GM21423 (cell line): Measurements from ENCODE around the gene PURA.
A peak's percentile ranks its signal among the peaks of the same experiment; 100 is the strongest.

Experiments used
- ATAC-seq: cut with Tn5 transposase; IDR thresholded peaks from one replicate; pipeline ENCODE4 v1.9.1; 2021; ENCODE audit warnings: mild to moderate bottlenecking, moderate library complexity; ENCODE audit not compliant: unreplicated experiment

The PURA gene

GRCh38 chr5:140109759-140110645, 3.9 kb upstream of the PURA start:
- no peak for ATAC-seq

GRCh38 chr5:140110646-140110957, 3.3 kb upstream of the PURA start:
- ATAC-seq = no peak

- ATAC-seq = no peak
These were observed 2.7 kb upstream of the PURA start for GRCh38 chr5:140111011-140111858.

- ATAC-seq = no peak
These were observed 1.9 kb upstream of the PURA start for GRCh38 chr5:140111859-140112551.

GRCh38 chr5:140112685-140113179, 1.2 kb upstream of the PURA start:
- no peak for ATAC-seq

GRCh38 chr5:140113180-140113698, 670 bp upstream of the PURA start:
- no peak for ATAC-seq

- ATAC-seq = peak; percentile 37
These were observed 654 bp downstream of the PURA start for GRCh38 chr5:140114341-140115185.

GRCh38 chr5:140115186-140115500, 1.2 kb downstream of the PURA start:
- ATAC-seq = no peak

GRCh38 chr5:140116716-140117115, 2.8 kb downstream of the PURA start:
- no peak for ATAC-seq

GRCh38 chr5:140117523-140117922, 3.6 kb downstream of the PURA start:
- no peak for ATAC-seq

GRCh38 chr5:140118302-140118936, 4.5 kb downstream of the PURA start:
- ATAC-seq = no peak

GRCh38 chr5:140125637-140126036, 11.7 kb downstream of the PURA start, which contains the start of gene IGIP:
Gene IGIP, plus strand, starts transcription at chr5:140125937. Its CDS starts 2,540 bp downstream, at chr5:140128477.
- ATAC-seq = no peak

- no peak for ATAC-seq
These were observed 12.6 kb downstream of the PURA start for GRCh38 chr5:140126315-140127012.

- ATAC-seq = no peak
These were observed 14.5 kb downstream of the PURA start for GRCh38 chr5:140128376-140128775.

- no peak for ATAC-seq
These were observed 17.2 kb downstream of the PURA start for GRCh38 chr5:140130949-140131733.

- ATAC-seq = no peak
These were observed 18.1 kb downstream of the PURA start for GRCh38 chr5:140131967-140132409.

GRCh38 chr5:140133514-140134167, 19.7 kb downstream of the PURA start:
- no peak for ATAC-seq
